B cell (primary cell): ENCODE measurements around the gene IFNA13. TPM values are rescaled to one million over a fixed set of nuclear protein-coding genes. Genes with fewer than 3 reads are reported as not detected.

Experiments used
- ATAC-seq: fragments of 200-7000 bp; cut with Tn5 transposase; one replicate; pipeline ENCODE4 v1.10.0; 2021; ENCODE audit warnings: low read depth, mild to moderate bottlenecking, moderate number of reproducible peaks, moderate library complexity
- CTCF ChIA-PET: fragments of 350-600 bp; sonication (Branson Sonifier 250); formaldehyde crosslinking; loops from one replicate; lab custom pipeline; 2021; ENCODE audit warnings: antibody characterized with exemption, inconsistent platforms; lab: Charles Lee
- POLR2A ChIA-PET: fragments of 350-600 bp; sonication (Branson Sonifier 250); formaldehyde crosslinking; loops from one replicate; lab custom pipeline; 2021; ENCODE audit warnings: antibody characterized with exemption; lab: Charles Lee
- DNase-seq: peaks from one replicate; pipeline ENCODE4 v3.0.0; 2013
- H2AFZ ChIP-seq: 2 replicates; pipeline ENCODE4 v1.6.1; 2012; ENCODE audit warnings: mild to moderate bottlenecking, low read depth, low read length; ENCODE audit not compliant: insufficient read depth, poor library complexity, severe bottlenecking
- H3K27ac ChIP-seq, 2 donors: 1 replicate in 1 of 2; 2 replicates in 1 of 2; pipeline ENCODE4 v1.5.1; 2012 to 2013; ENCODE audit warnings: low read length in 2 of 2, mild to moderate bottlenecking in 2 of 2, moderate library complexity in 1 of 2
- H3K27me3 ChIP-seq, 4 experiments: fragments of 200-600 bp in 1 of 4; sonication (generic) in 1 of 4; replicated peaks in 1 of 4; 1 replicate in 2 of 4; 2 replicates in 2 of 4; pipeline versions ENCODE4 v1.6.1 to v1.7.0; 2013 to 2016; ENCODE audit warnings: low read length in 3 of 4, mild to moderate bottlenecking in 2 of 4, mixed read lengths in 1 of 4, moderate library complexity in 1 of 4; ENCODE audit not compliant: insufficient read depth in 4 of 4, control insufficient read depth in 3 of 4; ENCODE audit errors: control extremely low read depth in 1 of 4
- H3K36me3 ChIP-seq, 2 experiments: replicated peaks in 1 of 2; 1 replicate in 1 of 2; 2 replicates in 1 of 2; pipeline versions ENCODE4 v1.6.1 to v1.7.1; 2013; ENCODE audit warnings: low read length in 1 of 2; ENCODE audit not compliant: insufficient read depth in 2 of 2, control insufficient read depth in 1 of 2; ENCODE audit errors: control extremely low read depth in 1 of 2, extremely low read depth in 1 of 2
- H3K4me1 ChIP-seq, 2 donors: fragments of 200-600 bp in 1 of 2; sonication (generic) in 1 of 2; 1 replicate in 1 of 2; 2 replicates in 1 of 2; pipeline versions ENCODE4 v1.5.1 to v1.6.1; 2013 to 2017; ENCODE audit warnings: low read length in 2 of 2; ENCODE audit not compliant: control insufficient read depth in 2 of 2, insufficient read depth in 2 of 2
- H3K4me2 ChIP-seq: replicated peaks from 2 replicates; pipeline ENCODE3; 2012; ENCODE audit warnings: mild to moderate bottlenecking, low read depth, low read length; ENCODE audit not compliant: poor library complexity, severe bottlenecking
- H3K4me3 ChIP-seq, 5 experiments: fragments of 200-600 bp in 1 of 5; sonication (generic) in 1 of 5; 1 replicate in 3 of 5; 2 replicates in 2 of 5; pipeline versions ENCODE4 v1.5.1 to v1.7.0; 2011 to 2016; ENCODE audit warnings: low read length in 4 of 5, mild to moderate bottlenecking in 4 of 5, low read depth in 2 of 5, control low read depth in 1 of 5, moderate library complexity in 1 of 5; ENCODE audit not compliant: insufficient read depth in 1 of 5; ENCODE audit errors: control extremely low read depth in 1 of 5, extremely low read depth in 1 of 5
- H3K79me2 ChIP-seq: fragments of 200-600 bp; sonication (generic); one replicate; pipeline ENCODE4 v1.6.0; 2016; ENCODE audit warnings: low read length; ENCODE audit not compliant: control insufficient read depth, insufficient read depth
- H3K9ac ChIP-seq: fragments of 200-600 bp; sonication (generic); 2 replicates; pipeline ENCODE4 v1.6.1; 2017; ENCODE audit warnings: mild to moderate bottlenecking, low read length, moderate library complexity
- H3K9me3 ChIP-seq, 3 donors: one replicate each; pipeline versions ENCODE4 v1.6.1 to v1.7.1; 2013; ENCODE audit warnings: low read length in 2 of 3; ENCODE audit not compliant: control insufficient read depth in 2 of 3, insufficient read depth in 1 of 3; ENCODE audit errors: control extremely low read depth in 1 of 3
- H4K20me1 ChIP-seq: 2 replicates; pipeline ENCODE4 v1.6.0; 2012; ENCODE audit warnings: mild to moderate bottlenecking, low read length; ENCODE audit not compliant: insufficient read depth, control insufficient read depth, poor library complexity, severe bottlenecking
- H3K27ac Mint-ChIP-seq: one replicate; pipeline ENCODE4 v1.8.0; 2021; ENCODE audit warnings: mixed read lengths
- H3K27me3 Mint-ChIP-seq: one replicate; pipeline ENCODE4 v1.8.0; 2021; ENCODE audit warnings: mixed read lengths
- H3K4me1 Mint-ChIP-seq: one replicate; pipeline ENCODE4 v1.8.0; 2021; ENCODE audit warnings: mixed read lengths
- H3K4me3 Mint-ChIP-seq: one replicate; pipeline ENCODE4 v1.8.0; 2021; ENCODE audit warnings: mixed read lengths
- H3K9me3 Mint-ChIP-seq: one replicate; pipeline ENCODE4 v1.8.0; 2022; ENCODE audit warnings: mixed read lengths; ENCODE audit not compliant: insufficient read depth
- CTCF ChIP-seq: fragments of 200-600 bp; IDR thresholded peaks from one replicate; pipeline ENCODE4 v1.8.0; 2022; ENCODE audit warnings: antibody characterized with exemption, mild to moderate bottlenecking
- EZH2 ChIP-seq: IDR thresholded peaks from 2 replicates; pipeline ENCODE4 v1.6.1; 2012; ENCODE audit warnings: borderline replicate concordance, low read depth, mild to moderate bottlenecking, moderate library complexity, low read length; ENCODE audit not compliant: insufficient read depth, poor library complexity, severe bottlenecking
- WGBS: methylation state at CpG from one replicate; pipeline ENCODE4 v1.1.5; 2013; ENCODE audit warnings: missing lambda C conversion rate; ENCODE audit not compliant: insufficient coverage; 5-methylcytosine and 5-hydroxymethylcytosine counted together
- intact Hi-C: fragments of 100-400 bp; cut with micrococcal nuclease; formaldehyde crosslinking; loops from one replicate; pipeline ENCODE4 v1.10.0; 2022
- polyA plus RNA-seq: library from polyadenylated mRNA; depleted of rRNA; stranded (reverse); fragments of >200 nt; gene quantifications from 2 replicates; pipeline ENCODE4 v1.2.3, GENCODE V29; 2012
- total RNA-seq, 2 donors: library from RNA; stranded (reverse); fragments of 120-200 nt in 1 of 2; gene quantifications; 1 replicate in 1 of 2; 2 replicates in 1 of 2; pipeline versions ENCODE4 v1.2.3 to v1.2.4, GENCODE V29; 2013 to 2022

IFNA13 gene
- total and polyA plus RNA-seq, 2 donors (not counting 1 experiment from before 2014, with no cell fraction given): not detected

GRCh38 chr9:21383627-21384026, 15.8 kb upstream of the IFNA13 start:
- Mint-ChIP-seq H3K9me3 (no peaks in the 10 kb centered on the region), H3K4me1 (peaks cover 33% of the 10 kb centered on the region), H3K4me3 (no peak overlapping the region), H3K27ac (peak overlapping the region; percentile 3), H3K27me3 (peaks cover 22% of the 10 kb centered on the region)
- H3K36me3 ChIP-seq: no peaks in the 10 kb centered on the region
- H3K4me1 ChIP-seq: peaks cover 20 to 25% of the 10 kb centered on the region in 2 donors
- no peak overlapping the region for H3K4me2 ChIP-seq
- H3K4me3 ChIP-seq: no peak overlapping the region
- POLR2A ChIA-PET: no interaction called here
- ATAC-seq (no peak), DNase-seq (no peak)
- H2AFZ ChIP-seq: no peak overlapping the region
- H3K27me3 ChIP-seq: peaks cover 0 to 25% (median 13%) of the 10 kb centered on the region in 4 experiments
- 61% methylated on average over 2 of the region's 4 CpGs for WGBS
- H3K79me2 ChIP-seq: no peaks in the 10 kb centered on the region
- no peaks in the 10 kb centered on the region for H4K20me1 ChIP-seq
- CTCF ChIA-PET: interaction anchor here (1.7 kb wide), 1 partner anchor 12 kb away, joined by 10 read pairs; no protein-coding TSS in a partner anchor
- TF ChIP-seq EZH2: no peak
- no peak for TF ChIP-seq CTCF
- peaks cover 3 to 5% (median 4%) of the 10 kb centered on the region in 3 donors for H3K9me3 ChIP-seq
- intact Hi-C loops: loop anchor here (2.0 to 5.0 kb wide), 4 partner anchors 13 to 814 kb away; partner anchors contain the start of gene MTAP
- no peak overlapping the region for H3K9ac ChIP-seq
- no peak overlapping the region for H3K27ac ChIP-seq

GRCh38 chr9:21381448-21382339, 13.8 kb upstream of the IFNA13 start:
- intact Hi-C loops: loop anchor here (1.0 to 5.0 kb wide), 7 partner anchors 15 to 816 kb away; partner anchors contain the start of genes KLHL9 and MTAP
- peak overlapping the region; percentile 0 for H3K4me3 Mint-ChIP-seq
- H3K36me3 ChIP-seq: no peaks in the 10 kb centered on the region

More at GRCh38 chr9:21381448-21382339, 13.8 kb upstream of the IFNA13 start:
- H3K4me1 ChIP-seq: peaks cover 20 to 25% of the 10 kb centered on the region in 2 donors
- H3K9ac ChIP-seq: no peak overlapping the region
- POLR2A ChIA-PET: no interaction called here
- peak overlapping the region; percentile 49 for H3K4me2 ChIP-seq
- no peak overlapping the region for H3K27ac ChIP-seq
- ATAC-seq: peak; percentile 97
- H3K27me3 Mint-ChIP-seq: peaks cover 23% of the 10 kb centered on the region
- H3K79me2 ChIP-seq: no peaks in the 10 kb centered on the region
- peaks cover 0 to 24% (median 13%) of the 10 kb centered on the region in 4 experiments for H3K27me3 ChIP-seq
- 0% methylated on average over 1 of the region's 5 CpGs for WGBS
- H3K9me3 ChIP-seq: peaks cover 3 to 5% (median 4%) of the 10 kb centered on the region in 3 donors
- no peaks in the 10 kb centered on the region for H4K20me1 ChIP-seq
- H3K27ac Mint-ChIP-seq: peak overlapping the region; percentile 28
- H2AFZ ChIP-seq: no peak overlapping the region
- DNase-seq: peak; percentile 91
- CTCF ChIA-PET: interaction anchor here (1.0 to 2.2 kb wide), 7 partner anchors 10 to 62 kb away, joined by 4 to 13 read pairs (median 4); no protein-coding TSS in a partner anchor
- peaks cover 33% of the 10 kb centered on the region for H3K4me1 Mint-ChIP-seq
- peak overlapping the region in 2 of 5 experiments; percentile 16 to 34 for H3K4me3 ChIP-seq
- no peak for TF ChIP-seq EZH2
- no peak for TF ChIP-seq CTCF
- no peaks in the 10 kb centered on the region for H3K9me3 Mint-ChIP-seq
